IMR-90 (cell line): ENCODE measurements around the gene NPBWR2. TPM values are rescaled to one million over a fixed set of nuclear protein-coding genes. Genes with fewer than 3 reads are reported as not detected.

Source experiments
- BHLHE40 ChIP-seq: fragments of 150-350 bp; IDR thresholded peaks from 2 replicates; pipeline ENCODE4 v1.6.1; 2016; ENCODE audit warnings: mild to moderate bottlenecking, low read depth, low read length
- FOS ChIP-seq: fragments of 150-350 bp; IDR thresholded peaks from 2 replicates; pipeline ENCODE4 v1.6.1; 2016; ENCODE audit warnings: low read depth, low read length
- POLR2A ChIP-seq: IDR thresholded peaks from 2 replicates; pipeline ENCODE4 v1.6.1; 2012; ENCODE audit warnings: mild to moderate bottlenecking, low read depth, low read length
- polyA plus RNA-seq, 3 experiments: library from polyadenylated mRNA; depleted of rRNA; stranded (reverse); fragments of >200 nt; gene quantifications; 2 replicates each; pipeline ENCODE4 v1.2.3, GENCODE V29; 2012; ENCODE audit warnings: low replicate concordance in 1 of 3
- total RNA-seq: library from RNA; depleted of rRNA; stranded (reverse); fragments of >200 nt; gene quantifications from 2 replicates; pipeline ENCODE4 v1.2.3, GENCODE V29; 2012
- TF ChIP-seq, protein P1 (sequence below): fragments of 150-350 bp; IDR thresholded peaks from 2 replicates; pipeline ENCODE4 v1.6.1; 2017; ENCODE audit warnings: mild to moderate bottlenecking, antibody characterized with exemption, low read length, low read depth

NPBWR2 gene
- total and polyA plus RNA-seq, 2 of the 4 experiments (the other 2 are of a cell fraction): not detected

DNA sequence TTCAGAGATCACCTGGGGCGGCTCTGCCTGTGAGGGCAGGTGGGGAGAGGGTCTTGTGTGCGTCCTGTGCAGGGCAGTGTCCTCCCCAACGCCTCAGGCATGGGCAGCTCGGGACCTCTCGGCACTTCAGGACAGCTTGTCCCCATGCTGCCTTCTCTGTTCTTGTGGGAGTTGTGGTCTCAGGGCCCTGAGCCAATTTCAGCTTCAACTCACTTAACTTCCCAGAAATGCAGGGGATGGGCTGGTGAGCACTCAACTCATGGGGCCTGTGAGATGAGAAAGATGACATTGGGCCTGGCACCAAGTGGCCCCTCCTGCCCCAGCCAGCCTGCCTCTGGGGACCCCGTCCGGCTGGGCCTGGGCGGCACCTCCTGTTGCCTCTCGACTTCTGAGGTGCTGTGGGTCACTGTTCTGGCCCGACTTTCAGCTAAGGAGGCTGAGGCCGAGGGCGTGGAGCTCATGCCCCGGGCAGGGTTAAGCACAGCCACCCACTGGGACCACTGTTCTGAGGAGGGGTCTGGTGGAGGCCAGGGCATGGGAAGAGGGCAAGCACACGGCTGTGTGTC is 34.8 kb downstream of the NPBWR2 start (continued):
- TF ChIP-seq, protein P1, sequence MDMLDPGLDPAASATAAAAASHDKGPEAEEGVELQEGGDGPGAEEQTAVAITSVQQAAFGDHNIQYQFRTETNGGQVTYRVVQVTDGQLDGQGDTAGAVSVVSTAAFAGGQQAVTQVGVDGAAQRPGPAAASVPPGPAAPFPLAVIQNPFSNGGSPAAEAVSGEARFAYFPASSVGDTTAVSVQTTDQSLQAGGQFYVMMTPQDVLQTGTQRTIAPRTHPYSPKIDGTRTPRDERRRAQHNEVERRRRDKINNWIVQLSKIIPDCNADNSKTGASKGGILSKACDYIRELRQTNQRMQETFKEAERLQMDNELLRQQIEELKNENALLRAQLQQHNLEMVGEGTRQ: no peak
- no peak for TF ChIP-seq BHLHE40
- TF ChIP-seq FOS: no peak
- no peak for TF ChIP-seq POLR2A
